HepG2 (cell line): ENCODE data around the gene MECR. TPM values are rescaled to one million over a fixed set of nuclear protein-coding genes. Genes with fewer than 3 reads are reported as not detected.

Experiments used
- CAMTA2 ChIP-seq: sonication (generic); formaldehyde crosslinking; IDR thresholded peaks from 2 replicates; pipeline ENCODE4 v1.4.0; 2020; ENCODE audit warnings: mild to moderate bottlenecking, missing genetic modification reagents, borderline replicate concordance
- GPN1 ChIP-seq: sonication (generic); formaldehyde crosslinking; IDR thresholded peaks from 2 replicates; pipeline ENCODE4 v1.5.1; 2020; ENCODE audit warnings: missing genetic modification reagents, borderline replicate concordance
- HMG20A ChIP-seq: IDR thresholded peaks from 2 replicates; pipeline ENCODE4 v1.6.1; 2016; ENCODE audit warnings: borderline replicate concordance
- KLF12 ChIP-seq: sonication (generic); formaldehyde crosslinking; IDR thresholded peaks from 2 replicates; pipeline ENCODE4 v1.4.0; 2020; ENCODE audit warnings: missing genetic modification reagents, borderline replicate concordance
- NFATC3 ChIP-seq: sonication (generic); formaldehyde crosslinking; IDR thresholded peaks from 2 replicates; pipeline ENCODE4 v1.5.1; 2020; ENCODE audit warnings: mild to moderate bottlenecking, missing genetic modification reagents
- NFYB ChIP-seq: sonication (generic); formaldehyde crosslinking; IDR thresholded peaks from 2 replicates; pipeline ENCODE4 v1.4.0; 2020; ENCODE audit warnings: missing genetic modification reagents
- NR2F2 ChIP-seq: IDR thresholded peaks from 2 replicates; pipeline ENCODE4 v1.6.1; 2012; ENCODE audit warnings: low read depth, inconsistent platforms, borderline replicate concordance
- SIX4 ChIP-seq: sonication (generic); formaldehyde crosslinking; IDR thresholded peaks from 2 replicates; pipeline ENCODE4 v1.4.0; 2020; ENCODE audit warnings: missing genetic modification reagents
- TCF7L2 ChIP-seq: IDR thresholded peaks from 2 replicates; pipeline ENCODE4 v1.6.1; 2011; ENCODE audit warnings: mild to moderate bottlenecking, low read depth, low read length, moderate library complexity
- TEAD3 ChIP-seq: optimal IDR thresholded peaks from 2 replicates; pipeline ENCODE3; 2016; ENCODE audit warnings: borderline replicate concordance
- ZFY ChIP-seq: sonication (generic); formaldehyde crosslinking; IDR thresholded peaks from 2 replicates; pipeline ENCODE4 v1.4.0; 2020; ENCODE audit warnings: missing genetic modification reagents
- ZNF296 ChIP-seq: sonication (generic); formaldehyde crosslinking; conservative IDR thresholded peaks from 2 replicates; pipeline ENCODE4 v1.5.0; 2020; ENCODE audit warnings: mild to moderate bottlenecking, missing genetic modification reagents
- ZNF430 ChIP-seq: sonication (generic); formaldehyde crosslinking; IDR thresholded peaks from 2 replicates; pipeline ENCODE4 v1.9.0; 2021; ENCODE audit warnings: mild to moderate bottlenecking, missing genetic modification reagents
- ZNF556 ChIP-seq: sonication (generic); formaldehyde crosslinking; IDR thresholded peaks from 2 replicates; pipeline ENCODE4 v1.4.0; 2020; ENCODE audit warnings: mild to moderate bottlenecking, missing genetic modification reagents, borderline replicate concordance
- ZNF737 ChIP-seq: sonication (generic); formaldehyde crosslinking; IDR thresholded peaks from 2 replicates; pipeline ENCODE4 v1.5.0; 2020; ENCODE audit warnings: missing genetic modification reagents, mild to moderate bottlenecking, borderline replicate concordance
- polyA plus RNA-seq, 8 experiments: library from polyadenylated mRNA; depleted of rRNA in 3 of 8; stranded (reverse) in 7 of 8; unstranded in 1 of 8; fragments of >200 nt; fragmentation: Illumina TruSeq in 4 of 8; extraction: Trizol in 4 of 8; gene quantifications; 2 replicates each; pipeline versions ENCODE4 v1.2.1 to v1.2.3, GENCODE V29; 2011 to 2016; ENCODE audit warnings: low read depth in 4 of 8, missing spikeins in 1 of 8, mixed read lengths in 1 of 8; ENCODE audit not compliant: insufficient read depth in 1 of 8
- total RNA-seq, 5 experiments: library from RNA; depleted of rRNA; stranded (reverse); fragments of >200 nt; fragmentation: Illumina TruSeq; extraction: Trizol; gene quantifications; 2 replicates each; pipeline ENCODE4 v1.2.3, GENCODE V29; 2016; ENCODE audit warnings: low read depth in 1 of 5
- TF ChIP-seq, protein P1 (sequence below): sonication (generic); formaldehyde crosslinking; IDR thresholded peaks from 2 replicates; pipeline ENCODE4 v1.4.0; 2020; ENCODE audit warnings: missing genetic modification reagents
- TF ChIP-seq, protein P2 (sequence below): sonication (generic); formaldehyde crosslinking; IDR thresholded peaks from 2 replicates; pipeline ENCODE4 v1.4.0; 2020; ENCODE audit warnings: missing genetic modification reagents; ENCODE audit errors: not compliant biosample characterization
- TF ChIP-seq, protein P3 (sequence below): sonication (generic); formaldehyde crosslinking; IDR thresholded peaks from 2 replicates; pipeline ENCODE4 v1.4.0; 2020; ENCODE audit warnings: missing genetic modification reagents, borderline replicate concordance
- TF ChIP-seq, protein P4 (sequence below): sonication (generic); formaldehyde crosslinking; IDR thresholded peaks from 2 replicates; pipeline ENCODE4 v1.4.0; 2020; ENCODE audit warnings: mild to moderate bottlenecking, missing genetic modification reagents
- TF ChIP-seq, protein P5 (sequence below): sonication (generic); formaldehyde crosslinking; IDR thresholded peaks from 2 replicates; pipeline ENCODE4 v1.8.1; 2023; ENCODE audit warnings: mild to moderate bottlenecking, moderate library complexity, missing genetic modification reagents

MECR gene
- total and polyA plus RNA-seq, 2 of the 13 experiments (the other 11 are each of a cell fraction or from before 2014, with no cell fraction given) = 18.8 to 24.9 TPM

DNA sequence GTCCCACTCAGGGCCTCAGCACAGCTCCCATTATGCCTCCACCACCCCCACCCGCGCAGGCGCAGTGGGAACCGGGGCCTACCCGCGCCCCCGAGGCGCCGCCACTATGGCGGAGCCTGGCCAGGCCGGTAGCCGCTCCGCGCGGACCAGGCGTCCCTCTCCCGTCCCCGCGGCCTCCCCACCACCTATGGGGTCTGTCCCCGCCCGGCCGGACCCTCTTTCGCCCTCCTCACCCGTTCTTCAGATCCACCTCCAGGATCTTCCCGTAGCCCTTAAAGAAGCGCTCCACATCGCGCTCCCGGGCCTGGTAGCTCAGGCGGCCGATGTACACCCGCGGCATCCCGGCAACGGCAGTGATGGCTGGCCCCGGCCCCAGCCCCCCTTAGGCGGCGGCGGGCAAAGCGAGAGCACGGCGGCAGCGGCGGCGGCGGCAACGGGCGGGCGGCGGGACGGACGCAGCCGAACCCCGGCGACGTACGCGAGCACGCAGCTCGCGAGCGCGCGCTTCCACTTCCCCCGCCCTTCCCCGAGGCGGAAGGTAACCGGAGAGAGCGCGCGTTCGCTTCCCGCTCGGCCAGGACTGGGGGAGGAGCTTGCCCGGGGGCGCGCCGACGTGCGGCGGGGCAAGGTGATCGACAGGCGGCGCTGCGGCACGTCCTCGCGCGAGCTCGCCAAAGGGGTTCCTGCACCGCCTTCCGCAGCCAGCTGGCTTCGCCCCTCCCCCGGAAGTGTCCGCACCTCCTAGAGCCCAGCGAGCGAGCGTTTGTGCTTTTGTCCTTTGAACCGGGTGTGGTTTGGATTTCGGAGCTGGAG, 49.1 kb downstream of the MECR start, which contains the start of gene SRSF4 (continued):
- TF ChIP-seq ZNF556 (CRISPR knock-in tag) = peak; percentile 96
- TF ChIP-seq, protein P1, sequence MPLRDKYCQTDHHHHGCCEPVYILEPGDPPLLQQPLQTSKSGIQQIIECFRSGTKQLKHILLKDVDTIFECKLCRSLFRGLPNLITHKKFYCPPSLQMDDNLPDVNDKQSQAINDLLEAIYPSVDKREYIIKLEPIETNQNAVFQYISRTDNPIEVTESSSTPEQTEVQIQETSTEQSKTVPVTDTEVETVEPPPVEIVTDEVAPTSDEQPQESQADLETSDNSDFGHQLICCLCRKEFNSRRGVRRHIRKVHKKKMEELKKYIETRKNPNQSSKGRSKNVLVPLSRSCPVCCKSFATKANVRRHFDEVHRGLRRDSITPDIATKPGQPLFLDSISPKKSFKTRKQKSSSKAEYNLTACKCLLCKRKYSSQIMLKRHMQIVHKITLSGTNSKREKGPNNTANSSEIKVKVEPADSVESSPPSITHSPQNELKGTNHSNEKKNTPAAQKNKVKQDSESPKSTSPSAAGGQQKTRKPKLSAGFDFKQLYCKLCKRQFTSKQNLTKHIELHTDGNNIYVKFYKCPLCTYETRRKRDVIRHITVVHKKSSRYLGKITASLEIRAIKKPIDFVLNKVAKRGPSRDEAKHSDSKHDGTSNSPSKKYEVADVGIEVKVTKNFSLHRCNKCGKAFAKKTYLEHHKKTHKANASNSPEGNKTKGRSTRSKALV (CRISPR knock-in tag) = peak; percentile 35; the same call in 1 of the 2 replicates
- TF ChIP-seq TEAD3 (CRISPR knock-in tag) = peak; percentile 82
- peak; percentile 81 for TF ChIP-seq ZNF430
- TF ChIP-seq, protein P2, sequence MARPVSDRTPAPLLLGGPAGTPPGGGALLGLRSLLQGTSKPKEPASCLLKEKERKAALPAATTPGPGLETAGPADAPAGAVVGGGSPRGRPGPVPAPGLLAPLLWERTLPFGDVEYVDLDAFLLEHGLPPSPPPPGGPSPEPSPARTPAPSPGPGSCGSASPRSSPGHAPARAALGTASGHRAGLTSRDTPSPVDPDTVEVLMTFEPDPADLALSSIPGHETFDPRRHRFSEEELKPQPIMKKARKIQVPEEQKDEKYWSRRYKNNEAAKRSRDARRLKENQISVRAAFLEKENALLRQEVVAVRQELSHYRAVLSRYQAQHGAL = no peak
- TF ChIP-seq, protein P3, sequence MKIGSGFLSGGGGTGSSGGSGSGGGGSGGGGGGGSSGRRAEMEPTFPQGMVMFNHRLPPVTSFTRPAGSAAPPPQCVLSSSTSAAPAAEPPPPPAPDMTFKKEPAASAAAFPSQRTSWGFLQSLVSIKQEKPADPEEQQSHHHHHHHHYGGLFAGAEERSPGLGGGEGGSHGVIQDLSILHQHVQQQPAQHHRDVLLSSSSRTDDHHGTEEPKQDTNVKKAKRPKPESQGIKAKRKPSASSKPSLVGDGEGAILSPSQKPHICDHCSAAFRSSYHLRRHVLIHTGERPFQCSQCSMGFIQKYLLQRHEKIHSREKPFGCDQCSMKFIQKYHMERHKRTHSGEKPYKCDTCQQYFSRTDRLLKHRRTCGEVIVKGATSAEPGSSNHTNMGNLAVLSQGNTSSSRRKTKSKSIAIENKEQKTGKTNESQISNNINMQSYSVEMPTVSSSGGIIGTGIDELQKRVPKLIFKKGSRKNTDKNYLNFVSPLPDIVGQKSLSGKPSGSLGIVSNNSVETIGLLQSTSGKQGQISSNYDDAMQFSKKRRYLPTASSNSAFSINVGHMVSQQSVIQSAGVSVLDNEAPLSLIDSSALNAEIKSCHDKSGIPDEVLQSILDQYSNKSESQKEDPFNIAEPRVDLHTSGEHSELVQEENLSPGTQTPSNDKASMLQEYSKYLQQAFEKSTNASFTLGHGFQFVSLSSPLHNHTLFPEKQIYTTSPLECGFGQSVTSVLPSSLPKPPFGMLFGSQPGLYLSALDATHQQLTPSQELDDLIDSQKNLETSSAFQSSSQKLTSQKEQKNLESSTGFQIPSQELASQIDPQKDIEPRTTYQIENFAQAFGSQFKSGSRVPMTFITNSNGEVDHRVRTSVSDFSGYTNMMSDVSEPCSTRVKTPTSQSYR (CRISPR knock-in tag) = peak; percentile 60
- no peak for TF ChIP-seq NR2F2
- no peak; the same call in 1 of the 2 replicates for TF ChIP-seq GPN1 (CRISPR knock-in tag)
- no peak for TF ChIP-seq CAMTA2 (CRISPR knock-in tag)
- TF ChIP-seq KLF12 = peak; percentile 90; the same call in 1 of the 2 replicates
- TF ChIP-seq, protein P4, sequence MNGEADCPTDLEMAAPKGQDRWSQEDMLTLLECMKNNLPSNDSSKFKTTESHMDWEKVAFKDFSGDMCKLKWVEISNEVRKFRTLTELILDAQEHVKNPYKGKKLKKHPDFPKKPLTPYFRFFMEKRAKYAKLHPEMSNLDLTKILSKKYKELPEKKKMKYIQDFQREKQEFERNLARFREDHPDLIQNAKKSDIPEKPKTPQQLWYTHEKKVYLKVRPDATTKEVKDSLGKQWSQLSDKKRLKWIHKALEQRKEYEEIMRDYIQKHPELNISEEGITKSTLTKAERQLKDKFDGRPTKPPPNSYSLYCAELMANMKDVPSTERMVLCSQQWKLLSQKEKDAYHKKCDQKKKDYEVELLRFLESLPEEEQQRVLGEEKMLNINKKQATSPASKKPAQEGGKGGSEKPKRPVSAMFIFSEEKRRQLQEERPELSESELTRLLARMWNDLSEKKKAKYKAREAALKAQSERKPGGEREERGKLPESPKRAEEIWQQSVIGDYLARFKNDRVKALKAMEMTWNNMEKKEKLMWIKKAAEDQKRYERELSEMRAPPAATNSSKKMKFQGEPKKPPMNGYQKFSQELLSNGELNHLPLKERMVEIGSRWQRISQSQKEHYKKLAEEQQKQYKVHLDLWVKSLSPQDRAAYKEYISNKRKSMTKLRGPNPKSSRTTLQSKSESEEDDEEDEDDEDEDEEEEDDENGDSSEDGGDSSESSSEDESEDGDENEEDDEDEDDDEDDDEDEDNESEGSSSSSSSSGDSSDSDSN (CRISPR knock-in tag) = peak; percentile 79
- TF ChIP-seq HMG20A (CRISPR knock-in tag) = no peak
- TF ChIP-seq TCF7L2 = no peak
- TF ChIP-seq SIX4 (CRISPR knock-in tag) = peak; percentile 68; the same call in 1 of the 2 replicates
- TF ChIP-seq, protein P5, sequence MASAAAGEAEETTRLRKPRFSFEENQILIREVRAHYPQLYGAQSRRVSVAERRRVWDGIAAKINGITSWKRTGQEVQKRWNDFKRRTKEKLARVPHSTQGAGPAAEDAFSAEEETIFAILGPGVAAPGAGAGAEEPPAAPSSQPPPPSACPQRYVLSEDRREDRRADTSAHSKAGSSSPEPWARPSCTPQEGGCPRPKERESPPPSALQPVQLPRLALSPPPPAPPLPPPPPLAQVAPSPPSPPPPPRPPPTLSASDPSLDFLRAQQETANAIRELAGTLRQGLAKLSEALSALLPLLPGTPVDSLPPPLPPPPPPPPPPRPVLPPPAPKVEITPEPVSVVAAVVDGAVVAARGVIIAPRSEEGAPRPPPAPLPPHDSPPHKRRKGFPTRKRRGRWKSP = peak; percentile 62; the same call in 1 of the 2 replicates
- TF ChIP-seq ZNF737 (CRISPR knock-in tag) = no peak
- TF ChIP-seq ZFY (CRISPR knock-in tag) = peak; percentile 99
- no peak; the same call in none of the 2 replicates for TF ChIP-seq NFYB (CRISPR knock-in tag)
- no peak for TF ChIP-seq ZNF296 (CRISPR knock-in tag)
- no peak; the same call in 1 of the 2 replicates for TF ChIP-seq NFATC3 (CRISPR knock-in tag)
